ENCODE results near the gene POLD3. TPM values are rescaled to one million over a fixed set of nuclear protein-coding genes. Genes with fewer than 3 reads are reported as not detected.

The POLD3 gene
- total RNA-seq, 3 donors from 2014 or later = 18.3 to 32.4 (median 20.6) TPM

DNA sequence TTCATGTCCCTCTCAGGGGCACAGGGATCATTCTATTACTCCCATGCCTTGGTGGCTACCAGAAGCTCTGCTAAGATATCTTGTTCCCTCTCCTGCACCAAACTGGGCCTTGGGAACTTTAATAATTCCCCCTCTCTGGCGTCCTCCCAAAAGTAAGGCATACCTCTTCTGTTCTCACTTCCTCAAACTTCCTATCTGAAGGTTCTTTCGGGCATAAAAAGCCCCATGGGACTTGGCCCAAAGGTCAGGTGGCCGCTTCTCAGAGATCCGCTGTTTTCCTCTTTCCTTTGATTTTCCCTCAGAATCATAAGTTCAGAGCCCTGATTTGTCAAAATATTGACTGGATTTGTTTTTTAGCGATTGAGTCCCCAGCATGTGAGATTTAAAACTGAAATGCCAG lies 13.0 kb downstream of the POLD3 start:
- no peak for ATAC-seq
- H3K4me1 ChIP-seq (ENCODE audit: low read depth) = no peaks in the 10 kb centered on the region
- TF ChIP-seq, protein P1, sequence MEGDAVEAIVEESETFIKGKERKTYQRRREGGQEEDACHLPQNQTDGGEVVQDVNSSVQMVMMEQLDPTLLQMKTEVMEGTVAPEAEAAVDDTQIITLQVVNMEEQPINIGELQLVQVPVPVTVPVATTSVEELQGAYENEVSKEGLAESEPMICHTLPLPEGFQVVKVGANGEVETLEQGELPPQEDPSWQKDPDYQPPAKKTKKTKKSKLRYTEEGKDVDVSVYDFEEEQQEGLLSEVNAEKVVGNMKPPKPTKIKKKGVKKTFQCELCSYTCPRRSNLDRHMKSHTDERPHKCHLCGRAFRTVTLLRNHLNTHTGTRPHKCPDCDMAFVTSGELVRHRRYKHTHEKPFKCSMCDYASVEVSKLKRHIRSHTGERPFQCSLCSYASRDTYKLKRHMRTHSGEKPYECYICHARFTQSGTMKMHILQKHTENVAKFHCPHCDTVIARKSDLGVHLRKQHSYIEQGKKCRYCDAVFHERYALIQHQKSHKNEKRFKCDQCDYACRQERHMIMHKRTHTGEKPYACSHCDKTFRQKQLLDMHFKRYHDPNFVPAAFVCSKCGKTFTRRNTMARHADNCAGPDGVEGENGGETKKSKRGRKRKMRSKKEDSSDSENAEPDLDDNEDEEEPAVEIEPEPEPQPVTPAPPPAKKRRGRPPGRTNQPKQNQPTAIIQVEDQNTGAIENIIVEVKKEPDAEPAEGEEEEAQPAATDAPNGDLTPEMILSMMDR (IDR thresholded peaks at IDR 0.05) = no peak
- no peaks in the 10 kb centered on the region for H3K9me3 ChIP-seq
- no peak for DNase-seq
- no peaks in the 10 kb centered on the region for H3K36me3 ChIP-seq (ENCODE audit: low read depth)
- intact Hi-C loops (cut with DNase I, micrococcal nuclease) = no loop called here
- H3K4me3 ChIP-seq = no peak overlapping the region

GRCh38 chr11:74608431-74608830 lies 16.0 kb downstream of the POLD3 start:
- TF ChIP-seq, protein P1 (IDR thresholded peaks at IDR 0.05) = no peak
- Histone ChIP-seq H3K4me3 (no peak overlapping the region), H3K9me3 (no peaks in the 10 kb centered on the region), H3K4me1 (ENCODE audit: low read depth) (no peaks in the 10 kb centered on the region), H3K36me3 (ENCODE audit: low read depth) (no peaks in the 10 kb centered on the region)
- DNase-seq = no peak
- intact Hi-C loops (cut with DNase I, micrococcal nuclease) = no loop called here
- no peak for ATAC-seq

GRCh38 chr11:74611369-74611861 lies 19.0 kb downstream of the POLD3 start:
- H3K9me3 ChIP-seq = no peaks in the 10 kb centered on the region
- no peak for DNase-seq
- peak; percentile 65 for ATAC-seq
- TF ChIP-seq, protein P1 (IDR thresholded peaks at IDR 0.05) = no peak
- H3K4me3 ChIP-seq = no peak overlapping the region
- intact Hi-C loops (cut with DNase I, micrococcal nuclease) = loop anchor here in 1 of 2 donors (5.0 kb wide), 1 partner anchor 116 kb away; no protein-coding TSS in a partner anchor
- no peaks in the 10 kb centered on the region for H3K4me1 ChIP-seq (ENCODE audit: low read depth)
- no peaks in the 10 kb centered on the region for H3K36me3 ChIP-seq (ENCODE audit: low read depth)

DNA sequence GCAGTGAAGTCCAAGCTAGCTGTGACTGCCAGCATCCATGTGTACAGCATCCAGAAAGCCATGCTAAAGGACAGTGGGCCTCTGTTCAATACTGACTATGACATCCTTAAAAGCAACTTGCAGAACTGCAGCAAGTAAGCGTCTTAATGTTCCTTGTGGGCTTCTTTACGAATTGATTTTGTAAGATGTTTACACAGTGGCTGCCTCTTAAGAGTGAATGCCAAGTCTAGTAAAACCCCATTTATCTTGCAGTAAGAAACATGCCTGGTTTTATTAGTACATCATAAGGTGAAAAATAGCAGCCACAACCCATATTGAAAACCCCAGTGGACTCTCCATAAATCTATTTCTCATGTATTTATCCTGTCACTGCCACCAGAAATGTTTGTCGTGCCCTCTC lies 20.5 kb downstream of the POLD3 start:
- H3K9me3 ChIP-seq = no peaks in the 10 kb centered on the region
- ATAC-seq (no peak), DNase-seq (no peak)
- H3K4me3 ChIP-seq = no peak overlapping the region
- TF ChIP-seq, protein P1 (IDR thresholded peaks at IDR 0.05) = no peak
- no peaks in the 10 kb centered on the region for H3K36me3 ChIP-seq (ENCODE audit: low read depth)
- no peaks in the 10 kb centered on the region for H3K4me1 ChIP-seq (ENCODE audit: low read depth)
- intact Hi-C loops (cut with DNase I, micrococcal nuclease) = loop anchor here in 1 of 2 donors (5.0 kb wide), 1 partner anchor 114 kb away; no protein-coding TSS in a partner anchor

DNA sequence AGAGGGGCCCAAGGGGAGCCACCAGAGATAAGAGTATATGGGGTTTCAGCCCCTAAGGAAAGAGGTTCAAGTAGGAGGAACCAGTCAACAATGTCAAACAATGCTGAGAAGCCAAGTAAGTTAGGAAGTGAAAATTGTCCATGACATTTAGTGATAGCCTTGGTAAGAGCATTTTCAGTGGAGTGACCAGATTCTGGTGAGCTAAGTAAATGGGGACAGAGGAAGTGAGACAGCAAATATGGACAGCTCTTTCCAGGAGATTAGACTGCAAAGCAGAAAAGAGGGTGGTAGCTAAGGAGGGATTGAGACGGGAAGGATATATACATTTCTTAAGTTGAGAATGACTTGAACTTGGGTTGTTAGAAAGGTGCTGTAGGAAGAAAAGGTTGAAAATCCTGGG lies 22.9 kb downstream of the POLD3 start:
- Histone ChIP-seq H3K4me1 (ENCODE audit: low read depth) (no peaks in the 10 kb centered on the region), H3K4me3 (no peak overlapping the region), H3K9me3 (no peaks in the 10 kb centered on the region), H3K36me3 (ENCODE audit: low read depth) (no peaks in the 10 kb centered on the region)
- intact Hi-C loops (cut with DNase I, micrococcal nuclease) = no loop called here
- TF ChIP-seq, protein P1 (IDR thresholded peaks at IDR 0.05) = no peak
- ATAC-seq (no peak), DNase-seq (no peak)

GRCh38 chr11:74615988-74616387 lies 23.6 kb downstream of the POLD3 start:
- DNase-seq (no peak), ATAC-seq (no peak)
- Histone ChIP-seq H3K9me3 (no peaks in the 10 kb centered on the region), H3K4me3 (no peak overlapping the region), H3K4me1 (ENCODE audit: low read depth) (no peaks in the 10 kb centered on the region), H3K36me3 (ENCODE audit: low read depth) (no peaks in the 10 kb centered on the region)
- TF ChIP-seq, protein P1 (IDR thresholded peaks at IDR 0.05) = no peak
- intact Hi-C loops (cut with DNase I, micrococcal nuclease) = no loop called here
